ENCODE measurements around the gene POTEG.
"Not testable (repeated sequence)": the region's sequence is repeated elsewhere in the genome, so short reads cannot be mapped to it uniquely, and the experiment has no call there.

The POTEG gene

DNA sequence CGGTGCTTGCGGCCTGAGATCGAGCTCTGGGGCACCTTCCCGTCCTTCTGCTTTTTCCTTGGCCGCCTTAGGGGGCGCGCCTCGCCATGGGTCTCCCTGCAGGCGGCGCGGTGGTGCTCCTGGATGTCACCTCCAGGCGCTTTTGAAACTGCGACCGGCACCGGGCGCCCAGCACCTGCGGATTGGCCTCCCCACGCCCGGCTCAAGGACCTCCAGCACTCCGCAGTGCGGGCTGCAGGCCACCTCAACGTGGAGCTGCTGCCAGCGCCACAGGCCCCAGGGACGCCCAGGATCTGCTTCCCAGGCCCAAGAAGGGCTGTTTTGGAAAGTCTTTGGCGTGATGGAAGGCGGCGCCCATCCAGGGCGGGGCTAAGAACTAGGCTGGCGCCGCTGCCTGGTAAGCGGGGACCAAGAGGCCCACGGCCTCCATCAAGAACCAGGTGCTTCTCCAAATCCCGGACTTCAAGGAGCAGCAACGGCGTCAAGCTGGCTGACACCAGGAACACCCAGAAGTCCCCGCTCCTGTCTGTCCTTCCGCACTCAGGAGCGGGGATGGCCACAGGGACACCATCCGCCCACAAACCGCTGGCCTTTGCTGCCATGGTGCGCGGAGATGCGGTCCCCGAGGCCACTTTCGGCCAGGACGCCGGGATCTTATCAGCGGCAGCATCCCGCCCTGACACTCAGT, 61.2 kb downstream of the POTEG start:
- not testable (repeated sequence) for DNase-seq

DNA sequence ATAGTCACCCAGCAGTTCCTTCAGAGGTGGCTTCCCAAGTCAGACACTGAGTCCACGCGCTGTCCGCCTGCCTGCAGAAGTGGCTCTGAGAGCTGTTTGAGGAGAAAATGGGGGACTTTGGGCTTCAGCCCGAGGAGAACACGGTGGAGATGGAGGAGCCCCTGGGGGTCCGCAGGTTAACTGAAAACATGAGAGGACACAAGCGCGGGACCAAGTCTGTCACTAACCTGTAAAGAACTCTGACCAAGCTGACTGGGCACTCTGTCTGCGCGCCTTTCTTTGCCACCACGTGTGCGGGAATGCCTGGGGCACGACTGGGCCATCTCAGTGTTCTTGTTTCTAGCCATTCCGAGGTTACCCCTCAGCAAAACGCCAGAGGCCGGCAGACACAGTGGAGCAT, 62.4 kb downstream of the POTEG start:
- DNase-seq: not testable (repeated sequence)

DNA sequence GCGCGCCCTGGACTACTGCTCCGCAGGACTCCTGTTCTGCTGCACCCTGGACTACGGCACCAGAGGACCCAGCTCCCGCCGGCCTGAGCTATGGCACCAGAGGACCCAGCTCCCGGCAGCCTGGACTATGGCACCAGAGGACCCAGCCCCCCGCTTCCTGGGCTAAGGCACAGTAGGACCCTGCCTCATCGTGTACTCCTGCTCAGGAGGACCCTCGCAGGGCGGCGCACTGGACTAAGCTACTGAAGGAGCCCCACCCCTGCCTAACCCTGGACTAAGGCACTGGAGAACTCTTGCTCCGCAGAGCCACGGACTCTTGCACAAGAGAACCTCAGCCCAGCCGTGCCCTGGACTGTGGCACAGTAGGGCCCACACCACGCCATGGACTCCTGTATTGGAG, 71.3 kb downstream of the POTEG start:
- DNase-seq: not testable (repeated sequence)

DNA sequence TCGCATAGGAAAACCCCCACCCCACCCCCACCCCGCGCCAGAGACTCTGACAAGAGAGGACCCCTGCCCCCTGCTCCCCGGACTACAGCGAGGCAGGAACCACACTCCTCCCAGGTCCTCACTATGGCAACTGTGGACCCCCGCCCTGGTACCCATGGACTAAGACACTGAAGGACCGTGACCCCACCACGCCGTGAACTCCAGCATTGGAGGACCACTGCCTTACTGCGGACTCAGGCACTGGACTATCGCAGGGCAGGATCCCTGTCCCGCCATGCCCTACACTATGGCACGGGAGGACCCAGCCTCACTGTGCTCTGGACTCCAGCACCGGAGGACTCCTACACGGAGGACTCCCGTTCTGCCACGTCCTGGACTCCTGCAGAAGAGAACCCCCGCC, 71.8 kb downstream of the POTEG start:
- not testable (repeated sequence) for DNase-seq

DNA sequence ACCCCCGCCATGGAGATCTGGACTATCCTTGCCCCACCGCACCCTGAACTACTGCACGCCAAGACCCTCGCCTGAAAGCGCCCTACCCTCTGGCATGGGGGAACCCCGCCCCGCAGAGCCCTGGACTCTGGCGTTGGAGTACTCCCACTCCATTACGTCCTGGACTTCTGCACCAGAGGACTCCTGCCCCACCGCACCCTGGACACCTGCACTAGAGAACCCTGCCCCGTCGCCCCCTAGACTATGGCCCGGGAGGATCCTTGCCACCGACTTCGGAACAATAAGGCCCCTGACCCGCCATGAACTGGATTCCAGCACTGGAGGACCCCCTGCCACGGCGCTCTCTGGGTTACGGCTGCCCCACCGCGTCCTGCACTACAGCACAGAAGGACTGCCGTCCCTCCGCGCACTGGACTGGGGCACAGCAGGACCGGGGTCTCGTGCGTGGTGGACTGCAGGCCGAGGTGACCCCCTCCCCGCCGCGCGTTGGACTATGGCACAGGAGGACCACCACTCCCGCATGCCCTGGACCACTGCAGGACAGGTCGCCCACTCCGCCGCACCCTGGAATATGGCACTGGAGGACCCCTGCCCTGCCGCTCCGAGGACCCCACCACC, 72.4 kb downstream of the POTEG start:
- DNase-seq: not testable (repeated sequence)

DNA sequence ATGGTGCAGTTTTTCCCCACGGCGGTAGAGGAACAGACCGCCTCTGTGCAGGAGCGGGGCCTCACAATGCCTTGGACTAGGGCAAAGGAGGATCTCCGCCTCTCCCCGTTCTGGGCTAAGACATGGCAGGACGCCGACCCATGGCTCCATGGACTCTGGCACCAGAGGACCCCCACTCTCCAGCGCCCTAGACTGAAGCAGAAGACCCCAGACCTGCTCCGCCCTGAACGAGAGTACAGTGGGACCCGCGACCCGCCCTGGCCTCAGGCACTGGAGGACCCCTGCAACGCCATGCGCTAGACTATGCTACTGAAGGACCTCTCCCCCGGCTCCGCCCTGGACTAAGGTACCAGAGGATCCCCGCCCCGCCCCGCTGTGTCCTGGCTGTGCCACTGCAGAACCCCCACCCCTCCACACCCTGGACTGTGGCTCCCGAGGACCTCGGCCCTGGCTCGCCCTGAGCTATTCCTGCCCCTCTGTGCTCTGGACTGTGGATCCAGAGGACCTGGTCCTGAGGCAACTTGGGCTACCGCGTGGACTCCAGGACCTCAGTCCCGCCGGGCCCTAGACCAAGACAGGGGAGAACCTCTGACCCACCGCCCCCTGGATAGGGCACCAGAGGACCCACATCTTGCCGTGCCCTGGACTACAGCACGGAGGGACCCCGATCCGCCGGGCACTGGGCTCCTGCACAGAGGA, 73.1 kb downstream of the POTEG start:
- not testable (repeated sequence) for DNase-seq
